LNCAP (cell line): Measurements from ENCODE around the gene ASPA.

Source experiments
- TF ChIP-seq, protein P1 (sequence below): fragments of 450-650 bp; IDR thresholded peaks from 2 replicates; pipeline ENCODE4 v1.5.1; 2017; ENCODE audit warnings: mild to moderate bottlenecking

Gene ASPA

DNA sequence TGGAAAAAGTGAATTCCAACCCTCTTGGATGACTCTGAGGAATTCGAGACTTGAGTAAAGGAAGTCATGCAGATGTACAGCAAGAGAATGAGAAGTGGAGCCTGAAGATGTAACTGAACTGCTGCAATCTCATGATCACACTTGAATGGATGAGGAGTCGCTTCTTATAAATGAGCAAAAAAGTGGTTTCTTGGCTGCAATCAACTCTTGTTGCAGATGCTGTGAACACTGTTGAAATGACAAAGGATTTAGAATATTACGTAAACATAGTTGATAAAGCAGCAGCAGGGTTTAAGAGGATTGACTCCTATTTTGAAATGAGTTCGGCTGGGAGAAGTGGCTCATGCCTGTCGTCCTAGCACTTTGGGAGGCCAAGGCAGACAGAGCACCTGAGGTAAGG lies 25.5 kb downstream of the ASPA start:
- TF ChIP-seq, protein P1, sequence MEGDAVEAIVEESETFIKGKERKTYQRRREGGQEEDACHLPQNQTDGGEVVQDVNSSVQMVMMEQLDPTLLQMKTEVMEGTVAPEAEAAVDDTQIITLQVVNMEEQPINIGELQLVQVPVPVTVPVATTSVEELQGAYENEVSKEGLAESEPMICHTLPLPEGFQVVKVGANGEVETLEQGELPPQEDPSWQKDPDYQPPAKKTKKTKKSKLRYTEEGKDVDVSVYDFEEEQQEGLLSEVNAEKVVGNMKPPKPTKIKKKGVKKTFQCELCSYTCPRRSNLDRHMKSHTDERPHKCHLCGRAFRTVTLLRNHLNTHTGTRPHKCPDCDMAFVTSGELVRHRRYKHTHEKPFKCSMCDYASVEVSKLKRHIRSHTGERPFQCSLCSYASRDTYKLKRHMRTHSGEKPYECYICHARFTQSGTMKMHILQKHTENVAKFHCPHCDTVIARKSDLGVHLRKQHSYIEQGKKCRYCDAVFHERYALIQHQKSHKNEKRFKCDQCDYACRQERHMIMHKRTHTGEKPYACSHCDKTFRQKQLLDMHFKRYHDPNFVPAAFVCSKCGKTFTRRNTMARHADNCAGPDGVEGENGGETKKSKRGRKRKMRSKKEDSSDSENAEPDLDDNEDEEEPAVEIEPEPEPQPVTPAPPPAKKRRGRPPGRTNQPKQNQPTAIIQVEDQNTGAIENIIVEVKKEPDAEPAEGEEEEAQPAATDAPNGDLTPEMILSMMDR, result no peak

DNA sequence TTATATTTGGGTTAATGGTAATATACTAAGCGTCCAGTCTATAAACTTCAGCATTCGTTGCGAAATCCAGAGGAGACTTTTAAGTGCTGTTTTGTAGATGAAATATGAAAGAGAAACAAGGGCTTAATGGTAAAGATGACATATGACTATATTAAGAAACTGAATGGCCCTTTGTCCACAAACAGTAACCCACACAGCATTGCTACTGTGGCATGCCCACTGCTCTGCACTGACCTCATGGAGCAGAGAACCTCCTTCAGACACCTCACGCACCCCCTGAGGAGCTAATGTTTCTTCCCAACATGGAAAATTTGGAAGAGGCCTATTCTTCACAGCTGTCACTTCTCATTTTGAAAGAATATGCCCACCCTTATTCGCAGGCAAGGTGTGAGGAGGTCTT lies 26.7 kb downstream of the ASPA start:
- TF ChIP-seq, protein P1, result no peak

DNA sequence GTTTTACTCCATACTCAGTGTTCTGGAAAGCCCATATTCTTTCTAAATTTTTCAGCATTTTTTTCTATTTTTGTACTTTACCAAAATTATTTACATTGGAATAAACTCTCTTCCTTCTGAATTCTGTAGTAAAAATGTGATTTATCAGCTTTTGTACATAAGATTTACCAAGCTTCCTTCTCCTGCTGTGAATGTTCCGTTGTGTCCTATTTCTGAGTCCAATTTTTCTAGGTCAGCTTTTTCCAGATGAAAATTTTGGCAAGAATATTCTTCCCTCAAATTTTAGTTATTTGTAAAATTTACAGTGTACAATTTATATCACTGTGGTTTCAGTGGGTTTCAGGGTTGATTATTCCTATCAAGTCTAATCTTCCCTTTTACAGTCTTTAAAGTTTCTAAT lies 27.5 kb downstream of the ASPA start:
- TF ChIP-seq, protein P1, result no peak

DNA sequence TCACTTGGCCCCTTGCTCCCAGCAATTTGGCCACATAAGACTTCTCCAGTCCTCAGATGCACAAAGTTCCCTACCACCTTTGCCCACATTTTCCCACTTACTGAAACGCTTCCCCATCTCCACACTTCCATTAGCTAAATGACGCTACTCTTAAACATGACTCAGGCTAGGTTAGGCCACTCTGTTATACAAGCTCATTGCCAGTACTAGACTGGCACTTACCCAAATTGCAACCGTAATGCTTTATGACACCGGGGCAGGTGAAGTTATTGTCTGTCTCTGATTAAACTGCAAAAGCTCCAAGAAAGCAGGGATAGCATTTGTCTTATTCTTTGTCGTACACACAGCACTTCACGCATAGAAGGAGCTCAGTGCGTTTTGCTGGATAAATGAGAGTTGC lies 29.2 kb downstream of the ASPA start:
- TF ChIP-seq, protein P1, result no peak

DNA sequence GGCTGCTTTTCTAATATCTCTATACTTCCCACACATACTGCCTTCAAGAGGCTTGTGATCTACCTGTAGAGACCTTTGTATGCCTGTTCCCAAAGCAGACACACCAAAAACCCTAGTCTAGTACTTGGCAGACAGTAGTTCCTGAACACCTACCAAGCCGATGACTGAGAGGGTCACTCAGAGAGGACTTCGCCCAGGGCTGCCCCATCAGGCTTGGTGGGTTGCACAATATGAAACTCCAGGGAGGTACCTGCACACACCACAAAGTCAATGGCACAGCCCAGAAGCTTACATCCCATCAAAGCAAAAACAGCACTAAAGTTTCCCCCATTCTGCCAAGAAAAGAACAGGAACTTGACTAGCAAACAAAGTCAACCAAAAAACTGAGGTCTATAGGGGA lies 30.3 kb downstream of the ASPA start:
- TF ChIP-seq, protein P1, result no peak

DNA sequence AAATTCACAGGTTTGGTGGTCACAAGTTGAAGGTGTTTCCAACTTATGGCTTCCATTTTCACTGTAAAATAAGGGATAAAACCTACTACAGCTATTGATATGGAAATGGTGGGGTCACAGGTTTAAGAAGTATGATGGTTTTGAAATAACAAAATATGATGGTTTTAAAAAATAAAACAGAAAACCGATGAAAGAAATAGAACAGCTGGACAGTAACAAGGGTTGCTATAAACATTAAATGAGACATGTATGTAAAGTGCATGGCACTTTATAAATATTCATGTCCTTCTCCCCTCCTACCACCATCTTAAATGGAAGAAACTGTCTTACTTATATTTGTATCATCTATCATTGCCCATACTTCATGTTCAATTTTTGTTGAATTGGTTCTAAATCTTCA lies 31.3 kb downstream of the ASPA start:
- TF ChIP-seq, protein P1, result no peak

DNA sequence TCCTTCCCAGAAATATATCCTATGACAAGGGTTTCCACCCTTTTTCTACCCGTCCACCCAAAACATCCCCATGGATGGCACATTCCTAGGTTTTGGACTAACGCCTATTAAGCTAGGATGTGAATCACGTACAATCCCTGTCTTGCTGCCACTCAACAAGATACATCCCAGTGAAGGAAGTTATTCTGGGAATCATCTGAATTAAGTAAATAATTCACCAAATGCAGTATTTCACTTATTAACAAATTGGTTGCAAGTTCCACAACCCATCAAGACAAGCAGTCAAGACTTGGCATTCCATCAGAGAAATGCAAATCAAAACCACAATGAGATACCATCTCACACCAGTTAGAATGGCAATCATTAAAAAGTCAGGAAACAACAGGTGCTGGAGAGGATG lies 32.1 kb downstream of the ASPA start:
- TF ChIP-seq, protein P1, result no peak

DNA sequence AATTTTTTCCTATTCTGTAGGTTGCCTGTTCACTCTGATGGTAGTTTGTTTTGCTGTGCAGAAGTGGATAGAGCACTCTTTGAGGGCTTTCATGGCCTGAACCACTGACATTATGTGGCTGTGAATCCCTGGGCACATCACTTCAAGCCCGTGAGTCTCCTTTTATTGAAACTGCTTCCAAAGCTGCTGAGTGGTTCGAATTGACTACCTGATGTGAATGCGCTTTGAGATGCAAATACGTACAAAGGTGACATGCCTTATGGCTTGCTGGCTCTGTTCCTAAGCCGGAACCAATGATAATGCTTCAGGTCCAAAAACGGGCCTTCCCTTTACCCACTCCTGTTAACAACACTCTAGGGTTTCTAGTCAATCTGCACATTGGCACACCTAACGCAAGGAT lies 34.3 kb downstream of the ASPA start:
- TF ChIP-seq, protein P1, result no peak
